Neuronal stem cell (in vitro differentiated cells): ENCODE measurements around the gene SST.
A peak's percentile ranks its signal among the peaks of the same experiment; 100 is the strongest.

ENCODE experiments used
- DNase-seq: peaks from one replicate; pipeline ENCODE4 v3.0.0-alpha.2; 2013; ENCODE audit warnings: low spot score
- H2AFZ ChIP-seq: one replicate; pipeline ENCODE4 v1.6.1; 2013; ENCODE audit warnings: mild to moderate bottlenecking, low read length, inconsistent platforms
- H2AK5ac ChIP-seq: 2 replicates; pipeline ENCODE4 v1.6.1; 2013; ENCODE audit warnings: low read depth, mild to moderate bottlenecking, inconsistent platforms, low read length, moderate library complexity, mixed read lengths
- H2BK120ac ChIP-seq: 2 replicates; pipeline ENCODE4 v1.6.1; 2013; ENCODE audit warnings: low read depth, mild to moderate bottlenecking, inconsistent platforms, low read length, moderate library complexity, mixed read lengths
- H2BK12ac ChIP-seq: one replicate; pipeline ENCODE4 v1.6.1; 2013; ENCODE audit warnings: low read length, inconsistent platforms
- H2BK15ac ChIP-seq: 2 replicates; pipeline ENCODE4 v1.6.1; 2013; ENCODE audit warnings: mild to moderate bottlenecking, low read length, inconsistent platforms, mixed read lengths
- H2BK5ac ChIP-seq: one replicate; pipeline ENCODE4 v1.6.1; 2013; ENCODE audit warnings: inconsistent platforms, mild to moderate bottlenecking, low read length, moderate library complexity
- H3K14ac ChIP-seq: one replicate; pipeline ENCODE4 v1.6.1; 2013; ENCODE audit warnings: low read length, inconsistent platforms
- H3K18ac ChIP-seq: 2 replicates; pipeline ENCODE4 v1.6.1; 2013; ENCODE audit warnings: low read length, inconsistent platforms
- H3K23ac ChIP-seq: 2 replicates; pipeline ENCODE4 v1.6.1; 2013; ENCODE audit warnings: low read depth, mild to moderate bottlenecking, mixed read lengths, low read length, inconsistent platforms; ENCODE audit not compliant: poor library complexity
- H3K27ac ChIP-seq: replicated peaks from 3 replicates; pipeline ENCODE4 v1.5.1; 2013; ENCODE audit warnings: low read length, inconsistent platforms
- H3K27me3 ChIP-seq, 3 experiments: 2 replicates each; pipeline ENCODE4 v1.6.1; 2013; ENCODE audit warnings: low read length in 3 of 3, mild to moderate bottlenecking in 2 of 3, inconsistent platforms in 1 of 3, low read depth in 1 of 3, mixed read lengths in 1 of 3, moderate library complexity in 1 of 3; ENCODE audit not compliant: control insufficient read depth in 3 of 3, insufficient read depth in 3 of 3
- H3K36me3 ChIP-seq, 2 donors: replicated peaks in 1 of 2; 2 replicates each; pipeline ENCODE4 v1.6.1; 2013; ENCODE audit warnings: low read length in 2 of 2; ENCODE audit not compliant: control insufficient read depth in 2 of 2, insufficient read depth in 2 of 2
- H3K4ac ChIP-seq: 2 replicates; pipeline ENCODE4 v1.6.1; 2013; ENCODE audit warnings: inconsistent platforms, mild to moderate bottlenecking, low read length, moderate library complexity
- H3K4me1 ChIP-seq, 2 donors: 1 replicate in 1 of 2; 2 replicates in 1 of 2; pipeline ENCODE4 v1.6.1; 2013; ENCODE audit warnings: low read length in 2 of 2, low read depth in 1 of 2; ENCODE audit not compliant: control insufficient read depth in 2 of 2, insufficient read depth in 1 of 2
- H3K4me2 ChIP-seq: one replicate; pipeline ENCODE4 v1.6.1; 2013; ENCODE audit warnings: mild to moderate bottlenecking, low read length, inconsistent platforms; ENCODE audit not compliant: insufficient read depth, poor library complexity, severe bottlenecking
- H3K4me3 ChIP-seq, 2 donors: 2 replicates each; pipeline ENCODE4 v1.5.1; 2013; ENCODE audit warnings: low read length in 2 of 2, mild to moderate bottlenecking in 2 of 2, inconsistent platforms in 1 of 2, moderate library complexity in 1 of 2
- H3K79me1 ChIP-seq: one replicate; pipeline ENCODE4 v1.6.1; 2013; ENCODE audit warnings: low read depth, mild to moderate bottlenecking, inconsistent platforms, low read length, moderate library complexity
- H3K9ac ChIP-seq: one replicate; pipeline ENCODE4 v1.6.1; 2013; ENCODE audit warnings: mild to moderate bottlenecking, low read depth, low read length, inconsistent platforms; ENCODE audit not compliant: poor library complexity
- H3K9me3 ChIP-seq, 2 donors: replicated peaks in 1 of 2; 2 replicates each; pipeline versions ENCODE3 to v1.6.1; 2013; ENCODE audit warnings: low read length in 2 of 2, mild to moderate bottlenecking in 2 of 2, inconsistent platforms in 1 of 2, low read depth in 1 of 2, mixed read lengths in 1 of 2, moderate library complexity in 1 of 2; ENCODE audit not compliant: control insufficient read depth in 2 of 2, insufficient read depth in 1 of 2
- H4K8ac ChIP-seq: one replicate; pipeline ENCODE4 v1.6.1; 2013; ENCODE audit warnings: low read depth, mild to moderate bottlenecking, inconsistent platforms, low read length, moderate library complexity
- H4K91ac ChIP-seq: one replicate; pipeline ENCODE4 v1.6.1; 2013; ENCODE audit warnings: low read length, low read depth, mild to moderate bottlenecking, inconsistent platforms; ENCODE audit not compliant: poor library complexity
- WGBS, 2 donors: extraction: QIAGEN DNeasy Blood & Tissue Kit; methylation state at CpG; one replicate each; pipeline ENCODE4 v1.1.7; 2013; ENCODE audit warnings: missing lambda C conversion rate in 2 of 2, mixed read lengths in 1 of 2; ENCODE audit not compliant: insufficient read length in 2 of 2, insufficient replicate concordance in 1 of 2; ENCODE audit errors: extremely low coverage in 2 of 2; 5-methylcytosine and 5-hydroxymethylcytosine counted together

The SST gene

GRCh38 chr3:187693431-187693830 is 23.2 kb upstream of the SST start:
- Histone ChIP-seq H3K79me1 (no peaks in the 10 kb centered on the region), H2AK5ac (no peak overlapping the region), H2BK12ac (no peak overlapping the region), H3K4me2 (no peak overlapping the region), H3K4me3 (peak overlapping the region in 1 of 2 donors; percentile 15), H2BK5ac (no peak overlapping the region), H3K9me3 (no peaks in the 10 kb centered on the region), H3K4me1 (no peaks in the 10 kb centered on the region), H3K4ac (no peak overlapping the region), H2BK15ac (no peak overlapping the region), H3K27me3 (no peaks in the 10 kb centered on the region), H2BK120ac (no peak overlapping the region), H2AFZ (no peak overlapping the region), H3K23ac (no peak overlapping the region), H3K36me3 (no peaks in the 10 kb centered on the region), H3K27ac (no peak overlapping the region), H3K9ac (no peak overlapping the region), H4K91ac (no peak overlapping the region), H4K8ac (no peak overlapping the region), H3K14ac (no peak overlapping the region), H3K18ac (no peak overlapping the region)
- no CpG with 5 or more reads among the region's 1 CpG for WGBS, 2 donors
- no peak for DNase-seq

GRCh38 chr3:187689984-187690383 is 19.8 kb upstream of the SST start:
- no peaks in the 10 kb centered on the region for H3K27me3 ChIP-seq
- no peak overlapping the region for H3K23ac ChIP-seq
- no peak overlapping the region for H2BK5ac ChIP-seq
- no peak overlapping the region for H3K4me2 ChIP-seq
- no peak overlapping the region for H2BK12ac ChIP-seq
- H3K4me3 ChIP-seq, result no peak overlapping the region
- no peak overlapping the region for H4K91ac ChIP-seq
- no CpG with 5 or more reads among the region's 4 CpGs for WGBS, 2 donors
- H2BK15ac ChIP-seq, result no peak overlapping the region
- no peak overlapping the region for H2AFZ ChIP-seq
- no peaks in the 10 kb centered on the region for H3K36me3 ChIP-seq
- no peaks in the 10 kb centered on the region for H3K9me3 ChIP-seq
- no peak overlapping the region for H3K9ac ChIP-seq
- H2BK120ac ChIP-seq, result no peak overlapping the region
- no peaks in the 10 kb centered on the region for H3K79me1 ChIP-seq
- H3K27ac ChIP-seq, result no peak overlapping the region
- H3K4ac ChIP-seq, result no peak overlapping the region
- DNase-seq, result no peak
- H3K18ac ChIP-seq, result no peak overlapping the region
- H4K8ac ChIP-seq, result no peak overlapping the region
- H3K4me1 ChIP-seq, result no peaks in the 10 kb centered on the region
- H3K14ac ChIP-seq, result no peak overlapping the region
- no peak overlapping the region for H2AK5ac ChIP-seq

- no peaks in the 10 kb centered on the region for H3K36me3 ChIP-seq
- H2AK5ac ChIP-seq, result no peak overlapping the region
- no peak overlapping the region for H3K23ac ChIP-seq
- DNase-seq, result no peak
- H3K14ac ChIP-seq, result no peak overlapping the region
- no peak overlapping the region for H4K91ac ChIP-seq
- no peak overlapping the region for H2AFZ ChIP-seq
- no peak overlapping the region for H3K9ac ChIP-seq
- H2BK5ac ChIP-seq, result no peak overlapping the region
- H3K4ac ChIP-seq, result no peak overlapping the region
- H3K4me3 ChIP-seq, result no peak overlapping the region
- H3K79me1 ChIP-seq, result no peaks in the 10 kb centered on the region
- H2BK120ac ChIP-seq, result no peak overlapping the region
- H3K4me1 ChIP-seq, result no peaks in the 10 kb centered on the region
- no peak overlapping the region for H4K8ac ChIP-seq
- no peak overlapping the region for H3K4me2 ChIP-seq
- no peak overlapping the region for H2BK15ac ChIP-seq
- H3K9me3 ChIP-seq, result no peaks in the 10 kb centered on the region
- H3K27me3 ChIP-seq, result no peaks in the 10 kb centered on the region
- no peak overlapping the region for H3K27ac ChIP-seq
- no CpG with 5 or more reads among the region's 5 CpGs for WGBS, 2 donors
- no peak overlapping the region for H2BK12ac ChIP-seq
- no peak overlapping the region for H3K18ac ChIP-seq
These were observed 16.6 kb upstream of the SST start for GRCh38 chr3:187686621-187687273.

DNA sequence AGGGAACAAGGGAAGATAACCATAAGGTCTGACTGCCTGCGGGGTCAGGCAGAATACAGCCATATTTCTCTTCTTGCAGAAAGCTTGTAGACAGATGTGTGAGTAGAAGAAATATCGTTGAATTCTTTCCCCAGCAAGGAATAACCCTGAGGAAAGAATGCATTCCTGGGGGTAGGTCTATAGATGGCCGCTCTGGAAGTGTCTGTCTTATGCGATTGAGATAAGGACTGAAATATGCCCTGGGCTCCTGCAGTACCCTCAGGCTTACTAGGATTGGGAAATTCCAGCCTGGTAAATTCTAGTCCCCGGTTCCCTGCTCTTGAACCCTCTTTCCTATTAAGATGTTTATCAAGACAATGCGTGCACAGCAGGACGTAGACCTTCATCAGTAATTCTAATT is 15.8 kb upstream of the SST start:
- H3K4me1 ChIP-seq, result no peaks in the 10 kb centered on the region
- no CpG with 5 or more reads among the region's 7 CpGs for WGBS, 2 donors
- no peak overlapping the region for H2AFZ ChIP-seq
- no peak overlapping the region for H3K18ac ChIP-seq
- H2BK120ac ChIP-seq, result no peak overlapping the region
- H3K27ac ChIP-seq, result no peak overlapping the region
- no peaks in the 10 kb centered on the region for H3K36me3 ChIP-seq
- no peak overlapping the region for H3K4me2 ChIP-seq
- H2BK5ac ChIP-seq, result no peak overlapping the region
- no peak overlapping the region for H3K9ac ChIP-seq
- H3K9me3 ChIP-seq, result no peaks in the 10 kb centered on the region
- no peak overlapping the region for H2AK5ac ChIP-seq
- no peak for DNase-seq
- no peak overlapping the region for H3K23ac ChIP-seq
- H4K91ac ChIP-seq, result no peak overlapping the region
- H3K79me1 ChIP-seq, result no peaks in the 10 kb centered on the region
- H3K27me3 ChIP-seq, result no peaks in the 10 kb centered on the region
- no peak overlapping the region for H3K14ac ChIP-seq
- H3K4me3 ChIP-seq, result no peak overlapping the region
- H2BK12ac ChIP-seq, result no peak overlapping the region
- H2BK15ac ChIP-seq, result no peak overlapping the region
- H4K8ac ChIP-seq, result no peak overlapping the region
- H3K4ac ChIP-seq, result no peak overlapping the region
